Mesenchymal stem cell (in vitro differentiated cells and primary cell): Measurements from ENCODE around the gene CAVIN1.
A peak's percentile ranks its signal among the peaks of the same experiment; 100 is the strongest.

Source experiments
- DNase-seq: peaks from one replicate; pipeline ENCODE4 v3.0.0-alpha.2; 2013
- H2AFZ ChIP-seq: one replicate; pipeline ENCODE4 v1.6.1; 2013; ENCODE audit warnings: low read depth, mild to moderate bottlenecking, control low read depth, inconsistent platforms, low read length, moderate library complexity
- H2AK5ac ChIP-seq: 2 replicates; pipeline ENCODE4 v1.6.1; 2013; ENCODE audit warnings: low read length, moderate library complexity, mild to moderate bottlenecking, inconsistent platforms; ENCODE audit not compliant: severe bottlenecking
- H2BK120ac ChIP-seq: one replicate; pipeline ENCODE4 v1.6.1; 2013; ENCODE audit warnings: low read depth, mild to moderate bottlenecking, inconsistent platforms, low read length, moderate library complexity
- H2BK12ac ChIP-seq, 2 experiments: one replicate each; pipeline ENCODE4 v1.6.1; 2013; ENCODE audit warnings: inconsistent platforms in 2 of 2, low read length in 2 of 2, mild to moderate bottlenecking in 2 of 2, moderate library complexity in 2 of 2, control low read depth in 1 of 2
- H2BK15ac ChIP-seq: one replicate; pipeline ENCODE4 v1.6.1; 2013; ENCODE audit warnings: mild to moderate bottlenecking, low read depth, inconsistent platforms; ENCODE audit not compliant: poor library complexity, severe bottlenecking
- H2BK5ac ChIP-seq: 2 replicates; pipeline ENCODE4 v1.6.1; 2013; ENCODE audit warnings: low read depth, mild to moderate bottlenecking, low read length, control low read depth, inconsistent platforms; ENCODE audit not compliant: poor library complexity, severe bottlenecking
- H3K14ac ChIP-seq, 2 experiments: one replicate each; pipeline ENCODE4 v1.6.1; 2013; ENCODE audit warnings: inconsistent platforms in 2 of 2, low read length in 2 of 2, control low read depth in 1 of 2, mild to moderate bottlenecking in 1 of 2, moderate library complexity in 1 of 2
- H3K18ac ChIP-seq, 2 experiments: one replicate each; pipeline ENCODE4 v1.6.1; 2013; ENCODE audit warnings: inconsistent platforms in 2 of 2, low read length in 2 of 2, control low read depth in 1 of 2, low read depth in 1 of 2, mild to moderate bottlenecking in 1 of 2
- H3K23ac ChIP-seq, 2 experiments: one replicate each; pipeline ENCODE4 v1.6.1; 2013; ENCODE audit warnings: inconsistent platforms in 2 of 2, low read length in 2 of 2, mild to moderate bottlenecking in 2 of 2, moderate library complexity in 2 of 2, control low read depth in 1 of 2
- H3K27ac ChIP-seq: 2 replicates; pipeline ENCODE4 v1.5.1; 2013; ENCODE audit warnings: mild to moderate bottlenecking, moderate library complexity, low read length, control low read depth, inconsistent platforms; ENCODE audit not compliant: poor library complexity, severe bottlenecking
- H3K27me3 ChIP-seq, 2 experiments: 2 replicates each; pipeline versions ENCODE4 v1.6.1 to v1.7.0; 2013; ENCODE audit warnings: low read length in 2 of 2, mild to moderate bottlenecking in 2 of 2, moderate library complexity in 2 of 2, control low read depth in 1 of 2, inconsistent platforms in 1 of 2; ENCODE audit not compliant: control insufficient read depth in 1 of 2, insufficient read depth in 1 of 2
- H3K36me3 ChIP-seq, 2 experiments: 2 replicates each; pipeline versions ENCODE4 v1.6.1 to v1.7.0; 2013; ENCODE audit warnings: low read length in 2 of 2, control low read depth in 1 of 2, inconsistent platforms in 1 of 2, low read depth in 1 of 2, mild to moderate bottlenecking in 1 of 2; ENCODE audit not compliant: insufficient read depth in 2 of 2, control insufficient read depth in 1 of 2
- H3K4ac ChIP-seq, 2 experiments: one replicate each; pipeline ENCODE4 v1.6.1; 2013; ENCODE audit warnings: inconsistent platforms in 2 of 2, low read length in 2 of 2, mild to moderate bottlenecking in 2 of 2, moderate library complexity in 2 of 2, control low read depth in 1 of 2, low read depth in 1 of 2
- H3K4me1 ChIP-seq: 2 replicates; pipeline ENCODE4 v1.6.1; 2013; ENCODE audit warnings: low read depth, low read length, control low read depth; ENCODE audit not compliant: control insufficient read depth, insufficient read depth
- H3K4me2 ChIP-seq: 2 replicates; pipeline ENCODE4 v1.6.1; 2013; ENCODE audit warnings: low read length, mild to moderate bottlenecking, inconsistent platforms; ENCODE audit not compliant: poor library complexity, severe bottlenecking
- H3K4me3 ChIP-seq, 2 experiments: 2 replicates each; pipeline versions ENCODE4 v1.5.1 to v1.7.0; 2013; ENCODE audit warnings: low read length in 2 of 2, mild to moderate bottlenecking in 2 of 2, control low read depth in 1 of 2, low read depth in 1 of 2; ENCODE audit not compliant: insufficient read depth in 1 of 2
- H3K79me1 ChIP-seq: replicated peaks from 2 replicates; pipeline ENCODE4 v1.6.1; 2013; ENCODE audit warnings: mild to moderate bottlenecking, control low read depth, low read length, inconsistent platforms; ENCODE audit not compliant: poor library complexity, severe bottlenecking
- H3K9ac ChIP-seq: 2 replicates; pipeline ENCODE4 v1.7.0; 2013; ENCODE audit warnings: mild to moderate bottlenecking, low read length, moderate library complexity
- H3K9me3 ChIP-seq: 2 replicates; pipeline ENCODE4 v1.7.0; 2013; ENCODE audit warnings: mild to moderate bottlenecking, low read length; ENCODE audit not compliant: control insufficient read depth
- H4K8ac ChIP-seq: one replicate; pipeline ENCODE4 v1.6.1; 2013; ENCODE audit warnings: inconsistent platforms, mild to moderate bottlenecking, low read length, moderate library complexity
- H4K91ac ChIP-seq: one replicate; pipeline ENCODE4 v1.6.1; 2013; ENCODE audit warnings: mild to moderate bottlenecking, low read length, inconsistent platforms
- WGBS: methylation state at CpG from one replicate; pipeline ENCODE4 v1.1.7; 2013; ENCODE audit warnings: mixed read lengths; 5-methylcytosine and 5-hydroxymethylcytosine counted together

Gene CAVIN1

GRCh38 chr17:42387661-42388380 lies 35.2 kb downstream of the CAVIN1 start:
- H3K9me3 ChIP-seq: no peaks in the 10 kb centered on the region

GRCh38 chr17:42386777-42387657 lies 36.0 kb downstream of the CAVIN1 start:
- Histone ChIP-seq H4K91ac (no peak overlapping the region), H2BK15ac (no peak overlapping the region), H3K14ac (no peak overlapping the region), H3K27ac (peak overlapping the region; percentile 9), H3K9ac (peak overlapping the region; percentile 99), H3K9me3 (no peaks in the 10 kb centered on the region), H3K79me1 (no peaks in the 10 kb centered on the region), H3K23ac (no peak overlapping the region), H2BK12ac (no peak overlapping the region), H4K8ac (no peak overlapping the region), H3K4me3 (peak overlapping the region; percentile 33 to 98), H3K4me2 (peak overlapping the region; percentile 59), H2BK5ac (no peak overlapping the region), H3K4me1 (peaks cover 6% of the 10 kb centered on the region), H3K4ac (no peak overlapping the region), H2BK120ac (no peak overlapping the region), H2AK5ac (no peak overlapping the region), H2AFZ (no peak overlapping the region), H3K36me3 (no peaks in the 10 kb centered on the region), H3K18ac (peak overlapping the region in 1 of 2 experiments; percentile 85), H3K27me3 (no peaks in the 10 kb centered on the region)
- peak; percentile 80 for DNase-seq
- 8% methylated on average over 6 of the region's 8 CpGs for WGBS

More at GRCh38 chr17:42387661-42388380, 35.2 kb downstream of the CAVIN1 start:
- Histone ChIP-seq H3K4ac (peak overlapping the region; percentile 73 to 90), H2AFZ (peak overlapping the region; percentile 47), H2BK5ac (peak overlapping the region; percentile 90), H3K4me3 (peak overlapping the region; percentile 98), H3K23ac (peak overlapping the region in 1 of 2 experiments; percentile 74), H2AK5ac (no peak overlapping the region), H4K8ac (peak overlapping the region; percentile 94), H3K36me3 (no peaks in the 10 kb centered on the region), H3K27ac (peak overlapping the region; percentile 77), H3K4me2 (peak overlapping the region; percentile 59), H3K14ac (peak overlapping the region in 1 of 2 experiments; percentile 22), H3K27me3 (no peaks in the 10 kb centered on the region), H3K9ac (peak overlapping the region; percentile 99), H2BK12ac (peak overlapping the region; percentile 68 to 72), H3K18ac (peak overlapping the region; percentile 79 to 85), H2BK120ac (peak overlapping the region; percentile 99), H2BK15ac (peak overlapping the region; percentile 73), H4K91ac (peak overlapping the region; percentile 83), H3K4me1 (peaks cover 6% of the 10 kb centered on the region), H3K79me1 (no peaks in the 10 kb centered on the region)
- DNase-seq: peak; percentile 41
- WGBS: under 1% methylated on average over 58 of the region's 62 CpGs

GRCh38 chr17:42381898-42382297 lies 41.2 kb downstream of the CAVIN1 start:
- Histone ChIP-seq H3K23ac (no peak overlapping the region), H3K4me3 (no peak overlapping the region), H4K8ac (no peak overlapping the region), H2BK12ac (no peak overlapping the region), H3K9ac (no peak overlapping the region), H3K14ac (no peak overlapping the region), H2BK15ac (no peak overlapping the region), H3K27me3 (no peaks in the 10 kb centered on the region), H3K4me1 (peaks cover 6% of the 10 kb centered on the region), H3K4ac (no peak overlapping the region), H2BK120ac (no peak overlapping the region), H2AFZ (no peak overlapping the region), H3K27ac (no peak overlapping the region), H3K4me2 (no peak overlapping the region), H3K18ac (no peak overlapping the region), H2BK5ac (no peak overlapping the region), H3K9me3 (no peaks in the 10 kb centered on the region), H3K79me1 (peaks cover 1% of the 10 kb centered on the region), H2AK5ac (no peak overlapping the region), H4K91ac (no peak overlapping the region), H3K36me3 (peaks cover 3 to 6% of the 10 kb centered on the region in 2 experiments)
- DNase-seq: no peak
- 100% methylated on average over 3 of the region's 3 CpGs for WGBS

- Histone ChIP-seq H3K23ac (no peak overlapping the region), H2BK5ac (no peak overlapping the region), H3K36me3 (peaks cover 3 to 6% of the 10 kb centered on the region in 2 experiments), H3K4ac (no peak overlapping the region), H3K4me3 (no peak overlapping the region), H3K14ac (no peak overlapping the region), H3K18ac (no peak overlapping the region), H3K9me3 (no peaks in the 10 kb centered on the region), H2AFZ (no peak overlapping the region), H3K27ac (no peak overlapping the region), H3K4me1 (peaks cover 5% of the 10 kb centered on the region), H3K9ac (no peak overlapping the region), H3K79me1 (peaks cover 1% of the 10 kb centered on the region), H3K4me2 (no peak overlapping the region), H2AK5ac (no peak overlapping the region), H2BK12ac (no peak overlapping the region), H3K27me3 (no peaks in the 10 kb centered on the region), H4K91ac (no peak overlapping the region), H4K8ac (no peak overlapping the region), H2BK120ac (no peak overlapping the region), H2BK15ac (no peak overlapping the region)
- no peak for DNase-seq
- WGBS: 92% methylated on average over 3 of the region's 3 CpGs
These were observed 42.1 kb downstream of the CAVIN1 start for GRCh38 chr17:42380935-42381334.
